ENCODE data around the gene SPRR2D. TPM values are rescaled to one million over a fixed set of nuclear protein-coding genes. Genes with fewer than 3 reads are reported as not detected.
"Not testable (repeated sequence)": the region's sequence is repeated elsewhere in the genome, so short reads cannot be mapped to it uniquely, and the experiment has no call there.

SPRR2D gene
- total RNA-seq, 1 experiment from 2014 or later, result not detected

GRCh38 chr1:153032073-153032472, 8.8 kb downstream of the SPRR2D start:
- DNase-seq, result no peak
- Histone ChIP-seq H3K36me3 (replicated peaks; ENCODE audit: control insufficient read depth, insufficient read depth, low read length) (no peaks in the 10 kb centered on the region), H3K27me3 (ENCODE audit: control insufficient read depth, insufficient read depth, low read length) (no peaks in the 10 kb centered on the region), H3K4me3 (ENCODE audit: insufficient read depth, low read depth, low read length) (no peak overlapping the region)

- Histone ChIP-seq H3K27me3 (ENCODE audit: control insufficient read depth, insufficient read depth, low read length) (no peaks in the 10 kb centered on the region), H3K4me3 (ENCODE audit: insufficient read depth, low read depth, low read length) (no peak within 1 kb of the TSS), H3K36me3 (replicated peaks; ENCODE audit: control insufficient read depth, insufficient read depth, low read length) (no peaks in the 10 kb centered on the region)
- no peak for DNase-seq
Measured at GRCh38 chr1:153030895-153031294, 10.0 kb downstream of the SPRR2D start, which contains the start of gene SPRR1B. Gene SPRR1B (plus strand): TSS chr1:153031203. CDS start chr1:153032346, 1,143 bp downstream.

GRCh38 chr1:153028766-153029165, 12.2 kb downstream of the SPRR2D start:
- no peak for DNase-seq
- Histone ChIP-seq H3K4me3 (ENCODE audit: insufficient read depth, low read depth, low read length) (no peak overlapping the region), H3K27me3 (ENCODE audit: control insufficient read depth, insufficient read depth, low read length) (no peaks in the 10 kb centered on the region), H3K36me3 (replicated peaks; ENCODE audit: control insufficient read depth, insufficient read depth, low read length) (no peaks in the 10 kb centered on the region)

- DNase-seq, result no peak
- Histone ChIP-seq H3K4me3 (ENCODE audit: insufficient read depth, low read depth, low read length) (no peak overlapping the region), H3K36me3 (replicated peaks; ENCODE audit: control insufficient read depth, insufficient read depth, low read length) (no peaks in the 10 kb centered on the region), H3K27me3 (ENCODE audit: control insufficient read depth, insufficient read depth, low read length) (no peaks in the 10 kb centered on the region)
Measured at GRCh38 chr1:153025797-153026196, 15.1 kb downstream of the SPRR2D start.

GRCh38 chr1:153024413-153024812, 16.5 kb downstream of the SPRR2D start:
- H3K36me3 ChIP-seq (replicated peaks; ENCODE audit: control insufficient read depth, insufficient read depth, low read length), result no peaks in the 10 kb centered on the region
- H3K4me3 ChIP-seq (ENCODE audit: insufficient read depth, low read depth, low read length), result no peak overlapping the region
- no peaks in the 10 kb centered on the region for H3K27me3 ChIP-seq (ENCODE audit: control insufficient read depth, insufficient read depth, low read length)
- DNase-seq, result no peak

GRCh38 chr1:153023109-153023508, 17.8 kb downstream of the SPRR2D start:
- DNase-seq, result no peak
- H3K27me3 ChIP-seq (ENCODE audit: control insufficient read depth, insufficient read depth, low read length), result no peaks in the 10 kb centered on the region
- H3K36me3 ChIP-seq (replicated peaks; ENCODE audit: control insufficient read depth, insufficient read depth, low read length), result no peaks in the 10 kb centered on the region
- H3K4me3 ChIP-seq (ENCODE audit: insufficient read depth, low read depth, low read length), result no peak overlapping the region

GRCh38 chr1:153022340-153022739, 18.6 kb downstream of the SPRR2D start:
- not testable (repeated sequence) for DNase-seq; H3K4me3 ChIP-seq (ENCODE audit: insufficient read depth, low read depth, low read length); H3K36me3 ChIP-seq (replicated peaks; ENCODE audit: control insufficient read depth, insufficient read depth, low read length); H3K27me3 ChIP-seq (ENCODE audit: control insufficient read depth, insufficient read depth, low read length)

GRCh38 chr1:153021829-153022228, 19.1 kb downstream of the SPRR2D start:
- DNase-seq; H3K4me3 ChIP-seq (ENCODE audit: insufficient read depth, low read depth, low read length); H3K27me3 ChIP-seq (ENCODE audit: control insufficient read depth, insufficient read depth, low read length); H3K36me3 ChIP-seq (replicated peaks; ENCODE audit: control insufficient read depth, insufficient read depth, low read length): not testable (repeated sequence)

- DNase-seq; H3K36me3 ChIP-seq (replicated peaks; ENCODE audit: control insufficient read depth, insufficient read depth, low read length); H3K27me3 ChIP-seq (ENCODE audit: control insufficient read depth, insufficient read depth, low read length); H3K4me3 ChIP-seq (ENCODE audit: insufficient read depth, low read depth, low read length): not testable (repeated sequence)
Measured at GRCh38 chr1:153011235-153011758, 29.6 kb downstream of the SPRR2D start.

GRCh38 chr1:153001382-153001781, 39.5 kb downstream of the SPRR2D start, which contains the start of gene SPRR3:
Gene SPRR3 (plus strand): TSS chr1:153001749. CDS start chr1:153003021, 1,272 bp downstream.
- H3K4me3 ChIP-seq (ENCODE audit: insufficient read depth, low read depth, low read length), result no peak within 1 kb of the TSS
- no peaks in the 10 kb centered on the region for H3K27me3 ChIP-seq (ENCODE audit: control insufficient read depth, insufficient read depth, low read length)
- H3K36me3 ChIP-seq (replicated peaks; ENCODE audit: control insufficient read depth, insufficient read depth, low read length), result no peaks in the 10 kb centered on the region
- no peak for DNase-seq

GRCh38 chr1:153000294-153000693, 40.6 kb downstream of the SPRR2D start:
- Histone ChIP-seq H3K4me3 (ENCODE audit: insufficient read depth, low read depth, low read length) (no peak overlapping the region), H3K27me3 (ENCODE audit: control insufficient read depth, insufficient read depth, low read length) (no peaks in the 10 kb centered on the region), H3K36me3 (replicated peaks; ENCODE audit: control insufficient read depth, insufficient read depth, low read length) (no peaks in the 10 kb centered on the region)
- no peak for DNase-seq

- Histone ChIP-seq H3K36me3 (replicated peaks; ENCODE audit: control insufficient read depth, insufficient read depth, low read length) (no peaks in the 10 kb centered on the region), H3K4me3 (ENCODE audit: insufficient read depth, low read depth, low read length) (no peak overlapping the region), H3K27me3 (ENCODE audit: control insufficient read depth, insufficient read depth, low read length) (no peaks in the 10 kb centered on the region)
- DNase-seq, result no peak
Measured at GRCh38 chr1:152999818-153000217, 41.1 kb downstream of the SPRR2D start.

- no peaks in the 10 kb centered on the region for H3K27me3 ChIP-seq (ENCODE audit: control insufficient read depth, insufficient read depth, low read length)
- no peak for DNase-seq
- H3K4me3 ChIP-seq (ENCODE audit: insufficient read depth, low read depth, low read length), result no peak overlapping the region
- H3K36me3 ChIP-seq (replicated peaks; ENCODE audit: control insufficient read depth, insufficient read depth, low read length), result no peaks in the 10 kb centered on the region
Measured at GRCh38 chr1:152998476-152998875, 42.4 kb downstream of the SPRR2D start.

GRCh38 chr1:152997901-152998300, 43.0 kb downstream of the SPRR2D start:
- H3K4me3 ChIP-seq (ENCODE audit: insufficient read depth, low read depth, low read length), result no peak overlapping the region
- H3K36me3 ChIP-seq (replicated peaks; ENCODE audit: control insufficient read depth, insufficient read depth, low read length), result no peaks in the 10 kb centered on the region
- H3K27me3 ChIP-seq (ENCODE audit: control insufficient read depth, insufficient read depth, low read length), result no peaks in the 10 kb centered on the region
- DNase-seq, result no peak

- H3K27me3 ChIP-seq (ENCODE audit: control insufficient read depth, insufficient read depth, low read length), result no peaks in the 10 kb centered on the region
- peak; percentile 19 for DNase-seq
- H3K4me3 ChIP-seq (ENCODE audit: insufficient read depth, low read depth, low read length), result no peak overlapping the region
- H3K36me3 ChIP-seq (replicated peaks; ENCODE audit: control insufficient read depth, insufficient read depth, low read length), result no peaks in the 10 kb centered on the region
Measured at GRCh38 chr1:152996633-152997400, 44.1 kb downstream of the SPRR2D start.

Measured in H7 (cell line).